GM23338 (cell line): ENCODE measurements around the gene TLNRD1. TPM values are rescaled to one million over a fixed set of nuclear protein-coding genes. Genes with fewer than 3 reads are reported as not detected.

Source experiments
- ATAC-seq: fragments of 200-7000 bp; cut with Tn5 transposase; 3 replicates; pipeline ENCODE4 v1.9.1; 2020
- DNase-seq: peaks from one replicate; pipeline ENCODE4 v3.0.0-alpha.2; 2015; ENCODE audit warnings: low spot score
- H2AFZ ChIP-seq: fragments of 200-600 bp; sonication (generic); 2 replicates; pipeline ENCODE4 v1.8.0; 2016; ENCODE audit warnings: antibody characterized with exemption, mild to moderate bottlenecking, moderate library complexity
- H3F3A ChIP-seq: fragments of 200-600 bp; sonication (generic); replicated peaks from 2 replicates; pipeline ENCODE4 v1.8.0; 2017; ENCODE audit warnings: antibody characterized with exemption, mixed run types, low read depth
- H3K27ac ChIP-seq: fragments of 200-600 bp; sonication (generic); 2 replicates; pipeline ENCODE4 v1.6.1; 2016; ENCODE audit warnings: low read depth
- H3K27me3 ChIP-seq: fragments of 200-600 bp; sonication (generic); 2 replicates; pipeline ENCODE4 v1.8.0; 2016; ENCODE audit warnings: mild to moderate bottlenecking, mixed run types, moderate library complexity; ENCODE audit not compliant: insufficient read depth
- H3K36me3 ChIP-seq: fragments of 200-600 bp; sonication (generic); 2 replicates; pipeline ENCODE4 v1.8.0; 2016; ENCODE audit warnings: mild to moderate bottlenecking; ENCODE audit not compliant: insufficient read depth
- H3K4me1 ChIP-seq: fragments of 200-600 bp; sonication (generic); 2 replicates; pipeline ENCODE4 v1.8.0; 2016; ENCODE audit warnings: mild to moderate bottlenecking, moderate library complexity; ENCODE audit not compliant: insufficient read depth
- H3K4me2 ChIP-seq: fragments of 200-600 bp; sonication (generic); 2 replicates; pipeline ENCODE4 v1.7.1; 2017; ENCODE audit warnings: mixed run types
- H3K4me3 ChIP-seq: fragments of 200-600 bp; sonication (generic); 2 replicates; pipeline ENCODE4 v1.6.1; 2016; ENCODE audit warnings: mixed run types
- H3K79me2 ChIP-seq: fragments of 200-600 bp; sonication (generic); replicated peaks from 2 replicates; pipeline ENCODE4 v1.8.0; 2017; ENCODE audit warnings: mild to moderate bottlenecking; ENCODE audit not compliant: insufficient read depth
- H3K9me2 ChIP-seq: fragments of 200-600 bp; sonication (generic); 2 replicates; pipeline ENCODE4 v1.8.0; 2017; ENCODE audit not compliant: insufficient read depth
- H4K20me1 ChIP-seq: fragments of 200-600 bp; sonication (generic); replicated peaks from 2 replicates; pipeline ENCODE4 v1.8.0; 2017; ENCODE audit warnings: mild to moderate bottlenecking; ENCODE audit not compliant: insufficient read depth
- H3K27ac Mint-ChIP-seq: 2 replicates; pipeline ENCODE4 v1.8.0; 2020; ENCODE audit warnings: inconsistent platforms, mild to moderate bottlenecking, moderate library complexity, mixed read lengths
- H3K27me3 Mint-ChIP-seq: 3 replicates; pipeline ENCODE4 v1.8.0; 2022; ENCODE audit warnings: low read depth, mild to moderate bottlenecking, moderate library complexity, mixed read lengths, inconsistent platforms; ENCODE audit not compliant: insufficient read depth, poor library complexity
- H3K36me3 Mint-ChIP-seq: 3 replicates; pipeline ENCODE4 v1.8.0; 2021; ENCODE audit warnings: low read depth, mild to moderate bottlenecking, inconsistent platforms, moderate library complexity, mixed read lengths
- H3K4me1 Mint-ChIP-seq: 3 replicates; pipeline ENCODE4 v1.8.0; 2020; ENCODE audit warnings: mild to moderate bottlenecking, inconsistent platforms, mixed read lengths
- H3K4me3 Mint-ChIP-seq: 3 replicates; pipeline ENCODE4 v1.8.0; 2021; ENCODE audit warnings: moderate library complexity, mild to moderate bottlenecking, inconsistent platforms, mixed read lengths
- H3K9me3 Mint-ChIP-seq: 3 replicates; pipeline ENCODE4 v1.8.0; 2020; ENCODE audit warnings: moderate library complexity, mild to moderate bottlenecking, inconsistent platforms, mixed read lengths
- CREB1 ChIP-seq: fragments of 250-450 bp; sonication (Bioruptor Pico); IDR thresholded peaks from 2 replicates; pipeline ENCODE4 v1.5.0; 2020; ENCODE audit warnings: low read depth, mild to moderate bottlenecking, moderate library complexity
- EZH2 ChIP-seq: fragments of 200-600 bp; sonication (generic); IDR thresholded peaks from one replicate; pipeline ENCODE4 v1.8.0; 2017; ENCODE audit warnings: antibody characterized with exemption, mild to moderate bottlenecking, low read depth; ENCODE audit not compliant: unreplicated experiment
- EZH2phosphoT487 ChIP-seq: fragments of 200-600 bp; sonication (generic); IDR thresholded peaks from one replicate; pipeline ENCODE4 v1.8.1; 2018; ENCODE audit warnings: antibody characterized with exemption; ENCODE audit not compliant: unreplicated experiment
- NANOG ChIP-seq: IDR thresholded peaks from 2 replicates; pipeline ENCODE4 v1.6.1; 2016; ENCODE audit warnings: antibody characterized with exemption, borderline replicate concordance
- POLR2AphosphoS5 ChIP-seq: IDR thresholded peaks from 2 replicates; pipeline ENCODE4 v1.6.1; 2016; ENCODE audit warnings: antibody characterized with exemption, low read depth
- STAT1 ChIP-seq: IDR thresholded peaks from one replicate; pipeline ENCODE4 v1.6.1; 2016; ENCODE audit warnings: antibody characterized with exemption; ENCODE audit not compliant: unreplicated experiment
- ZNF114 ChIP-seq: fragments of 250-450 bp; sonication (Bioruptor Pico); IDR thresholded peaks from 2 replicates; pipeline ENCODE4 v1.5.0; 2020; ENCODE audit warnings: mild to moderate bottlenecking, moderate library complexity
- ZNF331 ChIP-seq: fragments of 250-450 bp; sonication (Bioruptor Pico); IDR thresholded peaks from 2 replicates; pipeline ENCODE4 v1.5.0; 2020; ENCODE audit warnings: low read depth, mild to moderate bottlenecking, moderate library complexity
- polyA plus RNA-seq: library from polyadenylated mRNA; unstranded; fragments of >200 nt; fragmentation: Nextera tagmentation; extraction: Ambion mirVana; gene quantifications from 2 replicates; pipeline ENCODE4 v1.2.1, GENCODE V29; 2016
- total RNA-seq: library from RNA; depleted of rRNA; stranded (reverse); fragments of >200 nt; shearing (Covaris generic); gene quantifications from 2 replicates; pipeline ENCODE4 v1.2.3, GENCODE V29; 2014
- TF ChIP-seq, protein P1 (sequence below), 2 experiments: fragments of 200-600 bp in 1 of 2; sonication (generic) in 1 of 2; conservative IDR thresholded peaks; 2 replicates each; pipeline versions ENCODE4 v1.5.1 to v1.6.1; 2016 to 2017; ENCODE audit warnings: antibody characterized with exemption in 2 of 2, low read depth in 2 of 2, mild to moderate bottlenecking in 2 of 2, moderate library complexity in 1 of 2
- TF ChIP-seq, protein P2 (sequence below): IDR thresholded peaks from one replicate; pipeline ENCODE4 v1.6.1; 2018; ENCODE audit warnings: antibody characterized with exemption; ENCODE audit not compliant: unreplicated experiment
- TF ChIP-seq, protein P3 (sequence below): IDR thresholded peaks from 2 replicates; pipeline ENCODE4 v1.6.1; 2016; ENCODE audit warnings: antibody characterized with exemption

Gene TLNRD1
- total and polyA plus RNA-seq, 2 experiments from 2014 or later: 6.7 to 27.3 TPM

DNA sequence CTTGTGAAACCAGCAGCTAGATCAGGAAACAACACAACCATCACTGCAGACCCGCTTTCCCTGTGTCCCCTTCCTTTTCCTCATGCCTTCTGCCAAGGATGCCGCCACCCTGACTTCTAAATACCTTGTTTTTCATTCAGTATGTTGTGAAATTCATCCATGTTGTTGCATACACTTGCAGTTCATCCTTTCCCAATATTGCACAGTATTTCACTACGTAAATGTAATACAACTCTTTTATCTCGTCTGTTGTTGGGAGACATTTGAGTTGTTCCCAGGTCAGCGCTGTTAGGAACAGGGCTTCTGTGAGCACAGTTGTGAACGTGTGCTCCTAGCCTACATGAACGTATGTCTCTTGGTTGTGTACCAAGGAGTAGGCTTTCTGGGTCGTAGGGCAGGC, 24.2 kb downstream of the TLNRD1 start:
- H3K9me3 Mint-ChIP-seq: peaks cover 5% of the 10 kb centered on the region
- 0 out of 2 replicates have a peak, but pooled peaks cover 1% of the 10 kb centered on the region for H3K9me2 ChIP-seq
- DNase-seq (no peak), ATAC-seq (no peak)
- no peak overlapping the region for H2AFZ ChIP-seq
- H3K79me2 ChIP-seq: no peaks in the 10 kb centered on the region
- H4K20me1 ChIP-seq: no peaks in the 10 kb centered on the region
- peaks cover 9% of the 10 kb centered on the region; the same call in 2 of the 3 replicates for H3K36me3 Mint-ChIP-seq
- no peaks in the 10 kb centered on the region for H3K36me3 ChIP-seq
- peaks cover 9% of the 10 kb centered on the region for H3K4me1 ChIP-seq
- TF ChIP-seq, protein P1, sequence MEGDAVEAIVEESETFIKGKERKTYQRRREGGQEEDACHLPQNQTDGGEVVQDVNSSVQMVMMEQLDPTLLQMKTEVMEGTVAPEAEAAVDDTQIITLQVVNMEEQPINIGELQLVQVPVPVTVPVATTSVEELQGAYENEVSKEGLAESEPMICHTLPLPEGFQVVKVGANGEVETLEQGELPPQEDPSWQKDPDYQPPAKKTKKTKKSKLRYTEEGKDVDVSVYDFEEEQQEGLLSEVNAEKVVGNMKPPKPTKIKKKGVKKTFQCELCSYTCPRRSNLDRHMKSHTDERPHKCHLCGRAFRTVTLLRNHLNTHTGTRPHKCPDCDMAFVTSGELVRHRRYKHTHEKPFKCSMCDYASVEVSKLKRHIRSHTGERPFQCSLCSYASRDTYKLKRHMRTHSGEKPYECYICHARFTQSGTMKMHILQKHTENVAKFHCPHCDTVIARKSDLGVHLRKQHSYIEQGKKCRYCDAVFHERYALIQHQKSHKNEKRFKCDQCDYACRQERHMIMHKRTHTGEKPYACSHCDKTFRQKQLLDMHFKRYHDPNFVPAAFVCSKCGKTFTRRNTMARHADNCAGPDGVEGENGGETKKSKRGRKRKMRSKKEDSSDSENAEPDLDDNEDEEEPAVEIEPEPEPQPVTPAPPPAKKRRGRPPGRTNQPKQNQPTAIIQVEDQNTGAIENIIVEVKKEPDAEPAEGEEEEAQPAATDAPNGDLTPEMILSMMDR (conservative IDR thresholded peaks at IDR 0.05; ENCODE audit: low read depth in 2 of 2): no peak
- TF ChIP-seq CREB1 (CRISPR knock-in tag) (no peak), ZNF331 (no peak), NANOG (no peak), EZH2phosphoT487 (no peak), STAT1 (no peak), EZH2 (no peak)
- TF ChIP-seq, protein P2, sequence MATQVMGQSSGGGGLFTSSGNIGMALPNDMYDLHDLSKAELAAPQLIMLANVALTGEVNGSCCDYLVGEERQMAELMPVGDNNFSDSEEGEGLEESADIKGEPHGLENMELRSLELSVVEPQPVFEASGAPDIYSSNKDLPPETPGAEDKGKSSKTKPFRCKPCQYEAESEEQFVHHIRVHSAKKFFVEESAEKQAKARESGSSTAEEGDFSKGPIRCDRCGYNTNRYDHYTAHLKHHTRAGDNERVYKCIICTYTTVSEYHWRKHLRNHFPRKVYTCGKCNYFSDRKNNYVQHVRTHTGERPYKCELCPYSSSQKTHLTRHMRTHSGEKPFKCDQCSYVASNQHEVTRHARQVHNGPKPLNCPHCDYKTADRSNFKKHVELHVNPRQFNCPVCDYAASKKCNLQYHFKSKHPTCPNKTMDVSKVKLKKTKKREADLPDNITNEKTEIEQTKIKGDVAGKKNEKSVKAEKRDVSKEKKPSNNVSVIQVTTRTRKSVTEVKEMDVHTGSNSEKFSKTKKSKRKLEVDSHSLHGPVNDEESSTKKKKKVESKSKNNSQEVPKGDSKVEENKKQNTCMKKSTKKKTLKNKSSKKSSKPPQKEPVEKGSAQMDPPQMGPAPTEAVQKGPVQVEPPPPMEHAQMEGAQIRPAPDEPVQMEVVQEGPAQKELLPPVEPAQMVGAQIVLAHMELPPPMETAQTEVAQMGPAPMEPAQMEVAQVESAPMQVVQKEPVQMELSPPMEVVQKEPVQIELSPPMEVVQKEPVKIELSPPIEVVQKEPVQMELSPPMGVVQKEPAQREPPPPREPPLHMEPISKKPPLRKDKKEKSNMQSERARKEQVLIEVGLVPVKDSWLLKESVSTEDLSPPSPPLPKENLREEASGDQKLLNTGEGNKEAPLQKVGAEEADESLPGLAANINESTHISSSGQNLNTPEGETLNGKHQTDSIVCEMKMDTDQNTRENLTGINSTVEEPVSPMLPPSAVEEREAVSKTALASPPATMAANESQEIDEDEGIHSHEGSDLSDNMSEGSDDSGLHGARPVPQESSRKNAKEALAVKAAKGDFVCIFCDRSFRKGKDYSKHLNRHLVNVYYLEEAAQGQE: no peak
- H3F3A ChIP-seq: no peaks in the 10 kb centered on the region
- no peak overlapping the region for H3K4me3 ChIP-seq
- no peak overlapping the region for H3K27ac ChIP-seq
- H3K4me2 ChIP-seq: no peak overlapping the region
- H3K4me3 Mint-ChIP-seq: no peak overlapping the region
- no peaks in the 10 kb centered on the region for H3K27me3 ChIP-seq
- H3K4me1 Mint-ChIP-seq: peaks cover 28% of the 10 kb centered on the region
- H3K27me3 Mint-ChIP-seq: peaks cover 7% of the 10 kb centered on the region
- no peak overlapping the region for H3K27ac Mint-ChIP-seq

DNA sequence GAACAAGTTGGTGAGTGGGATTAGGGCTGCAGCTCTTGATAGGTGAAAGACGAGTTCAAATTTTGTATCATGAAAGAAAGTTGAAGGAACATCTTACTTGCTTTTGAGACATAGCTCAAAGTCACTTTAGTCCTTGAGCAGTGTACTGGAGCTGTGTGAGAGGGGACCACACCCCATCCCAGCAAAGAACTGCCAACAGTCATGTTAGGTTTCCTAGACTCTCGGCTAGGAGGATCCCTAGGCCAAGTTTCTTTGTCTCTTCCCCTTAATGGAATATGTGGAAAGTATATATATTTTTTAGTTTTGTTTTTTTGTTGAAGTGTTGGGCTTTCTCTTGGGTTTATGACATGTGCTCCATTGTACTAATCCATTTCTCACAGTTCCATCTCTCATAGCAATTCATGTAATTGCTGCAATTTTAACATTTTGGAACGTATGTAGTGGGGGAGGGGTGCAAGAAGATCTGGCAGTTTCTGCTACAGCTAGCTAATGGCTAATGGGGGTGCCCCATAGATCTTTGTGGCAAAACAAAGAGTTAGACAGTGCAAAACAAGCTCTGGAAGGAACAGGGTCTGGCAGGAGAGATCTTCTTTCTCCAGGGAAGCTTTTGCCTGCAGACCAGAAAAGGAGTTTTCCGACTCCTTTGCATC, 25.1 kb downstream of the TLNRD1 start:
- H3K4me3 ChIP-seq: no peak overlapping the region
- H3K9me3 Mint-ChIP-seq: peaks cover 10% of the 10 kb centered on the region
- H3K4me3 Mint-ChIP-seq: no peak overlapping the region
- 0 out of 2 replicates have a peak, but pooled peaks cover 2% of the 10 kb centered on the region for H3K9me2 ChIP-seq
- H3K4me1 Mint-ChIP-seq: peaks cover 28% of the 10 kb centered on the region
- peak overlapping the region; percentile 28; the same call in 1 of the 2 replicates for H2AFZ ChIP-seq
- no peak for DNase-seq
- peaks cover 11% of the 10 kb centered on the region; the same call in 2 of the 3 replicates for H3K36me3 Mint-ChIP-seq
- no peak overlapping the region for H3K4me2 ChIP-seq
- no peak overlapping the region for H3K27ac ChIP-seq
- H4K20me1 ChIP-seq: no peaks in the 10 kb centered on the region
- no peaks in the 10 kb centered on the region for H3K79me2 ChIP-seq
- no peaks in the 10 kb centered on the region for H3F3A ChIP-seq
- H3K4me1 ChIP-seq: peaks cover 9% of the 10 kb centered on the region
- peaks cover 7% of the 10 kb centered on the region for H3K27me3 Mint-ChIP-seq
- H3K36me3 ChIP-seq: no peaks in the 10 kb centered on the region
- no peaks in the 10 kb centered on the region for H3K27me3 ChIP-seq
- ATAC-seq: no peak
- no peak overlapping the region for H3K27ac Mint-ChIP-seq
- TF ChIP-seq, protein P1 (conservative IDR thresholded peaks at IDR 0.05; ENCODE audit: low read depth in 2 of 2): no peak
- no peak for TF ChIP-seq POLR2AphosphoS5
- TF ChIP-seq ZNF114 (CRISPR knock-in tag): no peak
- no peak for TF ChIP-seq STAT1
- no peak for TF ChIP-seq EZH2
- TF ChIP-seq, protein P3, sequence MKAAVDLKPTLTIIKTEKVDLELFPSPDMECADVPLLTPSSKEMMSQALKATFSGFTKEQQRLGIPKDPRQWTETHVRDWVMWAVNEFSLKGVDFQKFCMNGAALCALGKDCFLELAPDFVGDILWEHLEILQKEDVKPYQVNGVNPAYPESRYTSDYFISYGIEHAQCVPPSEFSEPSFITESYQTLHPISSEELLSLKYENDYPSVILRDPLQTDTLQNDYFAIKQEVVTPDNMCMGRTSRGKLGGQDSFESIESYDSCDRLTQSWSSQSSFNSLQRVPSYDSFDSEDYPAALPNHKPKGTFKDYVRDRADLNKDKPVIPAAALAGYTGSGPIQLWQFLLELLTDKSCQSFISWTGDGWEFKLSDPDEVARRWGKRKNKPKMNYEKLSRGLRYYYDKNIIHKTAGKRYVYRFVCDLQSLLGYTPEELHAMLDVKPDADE: no peak
